ENCODE measurements around the gene ARID5B. TPM values are rescaled to one million over a fixed set of nuclear protein-coding genes. Genes with fewer than 3 reads are reported as not detected.

ARID5B gene
- polyA plus RNA-seq, 1 of the 3 experiments (the other 2 are of a cell fraction), result 10.9 TPM

DNA sequence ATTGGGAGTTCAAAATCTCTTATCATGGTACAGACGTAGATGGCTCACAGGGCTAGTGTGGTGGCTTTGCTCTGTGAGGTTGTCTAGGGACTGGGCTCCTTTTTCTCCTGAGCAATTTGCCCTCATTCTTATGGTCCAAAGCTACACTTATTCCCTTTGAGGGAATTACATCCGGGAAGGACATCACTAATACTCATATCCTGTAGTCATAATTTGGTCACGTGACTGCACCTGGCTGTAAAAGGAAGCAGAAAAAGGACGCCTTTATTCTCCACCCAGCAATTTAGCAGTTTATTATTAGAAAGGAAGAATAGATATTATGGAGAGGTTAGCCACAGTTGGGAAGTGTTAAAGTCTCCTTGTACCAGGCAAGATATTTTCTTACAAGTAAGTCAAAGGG, 28.1 kb downstream of the ARID5B start:
- Histone ChIP-seq H3K27me3 (ENCODE audit: insufficient read depth) (no peaks in the 10 kb centered on the region), H3F3A (replicated peaks; ENCODE audit: insufficient read depth) (no peaks in the 10 kb centered on the region), H3K4me1 (ENCODE audit: control insufficient read depth in 1 of 2, insufficient read depth in 2 of 2, low read depth in 1 of 2, low read length in 1 of 2) (no peaks in the 10 kb centered on the region), H3K4me2 (no peak overlapping the region), H3K79me2 (ENCODE audit: insufficient read depth) (peaks cover 65% of the 10 kb centered on the region), H3K4me3 (ENCODE audit: low read depth in 2 of 2, low read length in 1 of 2) (no peak overlapping the region), H3K9ac (no peak overlapping the region), H3K36me3 (replicated peaks in 1 of 2; ENCODE audit: control insufficient read depth in 1 of 2, insufficient read depth in 2 of 2, low read length in 1 of 2) (peaks cover 21 to 45% of the 10 kb centered on the region in 2 experiments), H3K9me3 (no peaks in the 10 kb centered on the region), H3K9me2 (no peaks in the 10 kb centered on the region), H4K20me1 (ENCODE audit: insufficient read depth) (no peaks in the 10 kb centered on the region; the same call in 1 of the 2 replicates), H3K27ac (ENCODE audit: low read depth in 2 of 2, low read length in 1 of 2) (no peak overlapping the region), H2AFZ (ENCODE audit: low read depth) (no peak overlapping the region)
- no peak for DNase-seq
- CTCF ChIA-PET, result interaction anchor here (0.6 kb wide), 1 partner anchor 190 kb away, joined by 3 read pairs; no protein-coding TSS in a partner anchor
- WGBS (ENCODE audit: low lambda C conversion rate), result 86% methylated on average over 3 of the region's 4 CpGs
- POLR2A ChIA-PET, result no interaction called here
- TF ChIP-seq RAD21 (IDR thresholded peaks at IDR 0.05; ENCODE audit: low read length) (no peak), FOXJ3 (CRISPR knock-in tag; IDR thresholded peaks at IDR 0.05) (no peak), MXI1 (IDR thresholded peaks at IDR 0.05; ENCODE audit: low read depth, low read length) (no peak), RFX5 (IDR thresholded peaks at IDR 0.05; ENCODE audit: low read length) (no peak), YY1 (IDR thresholded peaks at IDR 0.05; ENCODE audit: low read depth) (no peak), TCF12 (IDR thresholded peaks at IDR 0.05) (no peak), JUND (IDR thresholded peaks at IDR 0.05) (no peak), MEF2A (IDR thresholded peaks at IDR 0.05; ENCODE audit: borderline replicate concordance, low read depth) (no peak), POLR2AphosphoS5 (IDR thresholded peaks at IDR 0.05; ENCODE audit: low read depth, low read length) (no peak), CHD2 (IDR thresholded peaks at IDR 0.05; ENCODE audit: low read length, partially characterized antibody) (no peak)

DNA sequence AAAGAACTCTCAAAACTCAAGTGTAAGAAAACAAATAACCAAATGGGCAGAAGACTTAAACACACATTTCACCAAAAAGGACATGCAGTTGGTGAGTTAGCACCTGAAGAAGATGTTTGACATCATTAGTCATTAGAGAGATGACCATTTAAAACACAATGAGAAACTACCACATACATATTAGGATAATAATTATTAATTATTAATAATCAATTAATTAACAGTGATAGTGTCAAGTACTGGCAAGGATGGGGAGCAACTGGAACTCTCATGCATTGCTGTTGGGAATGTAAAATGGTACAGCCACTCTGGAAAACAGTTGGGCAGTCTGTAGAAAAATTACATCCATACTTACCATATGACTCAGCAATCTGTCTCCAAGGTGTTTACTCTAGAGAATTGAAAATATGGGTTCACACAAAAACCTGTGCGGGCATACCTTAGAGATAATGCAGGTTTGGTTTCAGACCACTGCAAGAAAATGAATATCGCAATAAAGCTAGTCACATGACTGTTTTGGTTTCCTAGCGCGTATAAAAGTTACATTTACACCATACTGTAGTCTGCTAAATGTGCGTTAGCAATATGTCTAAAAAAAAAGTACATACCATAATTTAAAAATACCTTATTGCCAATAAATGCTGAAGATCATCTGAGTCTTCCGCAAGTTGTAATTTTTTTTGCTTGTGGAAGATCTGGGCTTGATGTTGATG, 30.3 kb downstream of the ARID5B start:
- no peak overlapping the region for H3K4me3 ChIP-seq (ENCODE audit: low read depth in 2 of 2, low read length in 1 of 2)
- H3F3A ChIP-seq (replicated peaks; ENCODE audit: insufficient read depth), result no peaks in the 10 kb centered on the region
- H3K9ac ChIP-seq, result no peak overlapping the region
- H3K4me1 ChIP-seq (ENCODE audit: control insufficient read depth in 1 of 2, insufficient read depth in 2 of 2, low read depth in 1 of 2, low read length in 1 of 2), result peaks cover 3 to 6% of the 10 kb centered on the region in 2 experiments; a peak in 3 of 4 replicates
- 91% methylated on average over 6 of the region's 6 CpGs for WGBS (ENCODE audit: low lambda C conversion rate)
- H3K4me2 ChIP-seq, result no peak overlapping the region
- POLR2A ChIA-PET, result no interaction called here
- no peaks in the 10 kb centered on the region for H4K20me1 ChIP-seq (ENCODE audit: insufficient read depth)
- H3K27ac ChIP-seq (ENCODE audit: low read depth in 2 of 2, low read length in 1 of 2), result no peak overlapping the region
- TF ChIP-seq YY1 (IDR thresholded peaks at IDR 0.05; ENCODE audit: low read depth) (no peak), GABPA (IDR thresholded peaks at IDR 0.05; ENCODE audit: low read depth) (no peak), EP300 (IDR thresholded peaks at IDR 0.05; ENCODE audit: borderline replicate concordance in 1 of 2, low read depth in 1 of 2, low read length in 1 of 2) (no peak), POLR2AphosphoS5 (IDR thresholded peaks at IDR 0.05; ENCODE audit: low read depth, low read length) (no peak), NRF1 (IDR thresholded peaks at IDR 0.05; ENCODE audit: low read depth, low read length) (no peak), USF2 (IDR thresholded peaks at IDR 0.05; ENCODE audit: borderline replicate concordance, low read depth, low read length) (no peak), ZBTB33 (IDR thresholded peaks at IDR 0.05; ENCODE audit: borderline replicate concordance, low read depth) (no peak), TCF12 (IDR thresholded peaks at IDR 0.05) (no peak), TEAD4 (IDR thresholded peaks at IDR 0.05; ENCODE audit: borderline replicate concordance, insufficient read depth) (no peak), NFIC (IDR thresholded peaks at IDR 0.05; ENCODE audit: borderline replicate concordance) (no peak), FOXM1 (IDR thresholded peaks at IDR 0.05; ENCODE audit: low read depth) (no peak), RCOR1 (IDR thresholded peaks at IDR 0.05; ENCODE audit: low read length) (no peak), SIN3A (IDR thresholded peaks at IDR 0.05; ENCODE audit: borderline replicate concordance, low read depth, low read length) (no peak), GATA2 (CRISPR knock-in tag; IDR thresholded peaks at IDR 0.05) (no peak), SMC3 (IDR thresholded peaks at IDR 0.05; ENCODE audit: low read depth, low read length) (no peak), ELF1 (IDR thresholded peaks at IDR 0.05) (no peak), EZH2phosphoT487 (IDR thresholded peaks at IDR 0.05; ENCODE audit: borderline replicate concordance, low read depth) (no peak), MXI1 (IDR thresholded peaks at IDR 0.05; ENCODE audit: low read depth, low read length) (no peak), CHD2 (IDR thresholded peaks at IDR 0.05; ENCODE audit: low read length, partially characterized antibody) (no peak)
- TF ChIP-seq, protein P1, sequence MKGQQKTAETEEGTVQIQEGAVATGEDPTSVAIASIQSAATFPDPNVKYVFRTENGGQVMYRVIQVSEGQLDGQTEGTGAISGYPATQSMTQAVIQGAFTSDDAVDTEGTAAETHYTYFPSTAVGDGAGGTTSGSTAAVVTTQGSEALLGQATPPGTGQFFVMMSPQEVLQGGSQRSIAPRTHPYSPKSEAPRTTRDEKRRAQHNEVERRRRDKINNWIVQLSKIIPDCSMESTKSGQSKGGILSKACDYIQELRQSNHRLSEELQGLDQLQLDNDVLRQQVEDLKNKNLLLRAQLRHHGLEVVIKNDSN (IDR thresholded peaks at IDR 0.05; ENCODE audit: borderline replicate concordance, low read depth), result no peak
- H3K36me3 ChIP-seq (replicated peaks in 1 of 2; ENCODE audit: control insufficient read depth in 1 of 2, insufficient read depth in 2 of 2, low read length in 1 of 2), result peaks cover 17 to 35% of the 10 kb centered on the region in 2 experiments
- H3K27me3 ChIP-seq (ENCODE audit: insufficient read depth), result no peaks in the 10 kb centered on the region
- H3K9me2 ChIP-seq, result no peaks in the 10 kb centered on the region
- no peaks in the 10 kb centered on the region for H3K9me3 ChIP-seq
- H3K79me2 ChIP-seq (ENCODE audit: insufficient read depth), result peaks cover 60% of the 10 kb centered on the region
- CTCF ChIA-PET, result interaction anchor here (1.5 kb wide), 1 partner anchor 26 kb away, joined by 5 read pairs; no protein-coding TSS in a partner anchor
- H2AFZ ChIP-seq (ENCODE audit: low read depth), result no peak overlapping the region
- no peak for DNase-seq
